ENCODE results near the gene CLCC1.

- no peak for TF ChIP-seq ZNF530 (tag by site-specific recombination; IDR thresholded peaks at IDR 0.05; ENCODE audit: low read depth)
- no peak for TF ChIP-seq ZBTB11 (tag by site-specific recombination; conservative IDR thresholded peaks at IDR 0.05; ENCODE audit: low read depth)
- no peak for TF ChIP-seq TCF7L2 (IDR thresholded peaks at IDR 0.05; ENCODE audit: borderline replicate concordance, low read depth, low read length)
- TF ChIP-seq ZNF19 (tag by site-specific recombination; IDR thresholded peaks at IDR 0.05; ENCODE audit: low read depth), result no peak
- TF ChIP-seq CTCF (tag by site-specific recombination; IDR thresholded peaks at IDR 0.05), result no peak
These were observed 2.1 kb downstream of the CLCC1 start for GRCh38 chr1:108961198-108961597.

Data from HEK293 (cell line).